ENCODE results near the gene SLC46A1.
A peak's percentile ranks its signal among the peaks of the same experiment; 100 is the strongest.

SLC46A1 gene

DNA sequence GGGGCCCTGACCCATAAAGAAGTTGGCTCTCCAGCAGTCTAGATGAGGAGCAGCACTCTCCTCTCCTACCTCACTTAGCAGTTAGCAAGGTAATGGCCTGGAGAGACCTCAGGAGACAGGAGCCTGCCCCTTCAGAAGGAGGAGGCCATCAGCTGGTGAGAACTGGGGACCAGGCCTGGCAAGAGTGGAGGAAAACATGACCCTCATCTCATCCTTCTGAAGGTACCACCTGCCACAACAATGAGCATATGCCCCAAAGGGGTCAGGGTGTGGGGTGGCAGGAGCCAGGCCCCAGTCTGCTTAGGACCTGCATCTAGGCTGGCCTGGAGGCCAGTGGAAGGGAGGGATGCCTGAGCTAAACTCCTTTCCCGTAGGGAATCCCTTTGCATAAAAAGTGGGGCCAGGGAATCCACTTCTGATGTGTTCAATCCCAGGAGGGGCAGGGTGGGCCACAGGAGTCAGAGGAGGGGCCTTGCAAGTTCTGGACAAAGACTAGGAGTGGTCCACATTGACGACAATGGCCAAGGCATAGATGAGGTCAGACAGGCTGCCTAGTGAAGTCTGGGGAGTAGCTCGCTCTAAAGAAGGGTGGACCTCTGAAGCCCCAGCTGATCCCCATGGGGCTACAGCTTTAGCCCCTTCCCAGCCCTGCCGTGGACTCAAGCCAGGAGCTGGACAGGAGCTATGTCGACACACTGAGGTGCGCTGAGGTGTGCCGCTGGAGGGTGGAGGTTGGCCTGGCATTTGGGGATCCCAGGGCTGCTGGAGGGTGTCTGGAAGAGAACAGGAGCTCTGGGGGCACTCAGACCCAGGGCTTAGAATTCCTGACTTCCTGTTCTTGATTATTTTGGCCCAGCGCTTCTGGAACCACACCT is 42.0 kb downstream of the SLC46A1 start:
- peak overlapping the region; percentile 37 for H3K4me3 ChIP-seq (ENCODE audit: low read depth, low read length)
- H3K9ac ChIP-seq (ENCODE audit: low read length) = no peak overlapping the region

GRCh38 chr17:28363186-28363585 is 42.8 kb downstream of the SLC46A1 start:
- no peaks in the 10 kb centered on the region for H3K79me2 ChIP-seq (ENCODE audit: control insufficient read depth, insufficient read depth, low read length, poor library complexity)
- no peak overlapping the region for H4K12ac ChIP-seq (ENCODE audit: low read depth, low read length)
- H4K91ac ChIP-seq (ENCODE audit: low read depth, low read length) = no peak overlapping the region
- H2AFZ ChIP-seq (ENCODE audit: insufficient read depth, low read length, poor library complexity) = no peak overlapping the region
- no peak overlapping the region for H3K18ac ChIP-seq (ENCODE audit: low read length)
- H3K9me3 ChIP-seq (ENCODE audit: insufficient read depth, low read depth, low read length) = no peaks in the 10 kb centered on the region
- no peak for DNase-seq
- no peak overlapping the region for H3K14ac ChIP-seq (ENCODE audit: low read length)
- no peaks in the 10 kb centered on the region for H3K27me3 ChIP-seq (ENCODE audit: insufficient read depth, low read length)
- no peak overlapping the region for H3K4me2 ChIP-seq (ENCODE audit: low read length)
- no CpG with 5 or more reads among the region's 5 CpGs for whole genome bisulfite sequencing (ENCODE audit: extremely low coverage, insufficient coverage, insufficient read length)
- no peak overlapping the region for H4K8ac ChIP-seq (ENCODE audit: low read depth, low read length)
- H3K36me3 ChIP-seq (ENCODE audit: control insufficient read depth in 1 of 2, insufficient read depth in 2 of 2, low read length in 2 of 2) = peaks cover 25 to 46% of the 10 kb centered on the region in 2 experiments
- no peak overlapping the region for H3K23ac ChIP-seq (ENCODE audit: low read length)
- H3K4ac ChIP-seq (ENCODE audit: low read depth, low read length) = no peak overlapping the region
- no peaks in the 10 kb centered on the region for H3K79me1 ChIP-seq (ENCODE audit: low read length)
- H3K4me3 ChIP-seq (ENCODE audit: low read depth, low read length) = no peak overlapping the region
- no peak overlapping the region for H2BK120ac ChIP-seq (ENCODE audit: insufficient read depth, low read length, poor library complexity)
- H3K9ac ChIP-seq (ENCODE audit: low read length) = no peak overlapping the region
- no peak overlapping the region for H2BK5ac ChIP-seq (ENCODE audit: low read depth, low read length, poor library complexity)
- H3K27ac ChIP-seq (ENCODE audit: low read depth, low read length) = no peak overlapping the region
- H2BK12ac ChIP-seq (ENCODE audit: low read length) = no peak overlapping the region
- peaks cover 0 to 1% of the 10 kb centered on the region in 2 experiments for H3K4me1 ChIP-seq (ENCODE audit: control insufficient read depth in 1 of 2, insufficient read depth in 2 of 2, low read length in 2 of 2)
- H2AK5ac ChIP-seq (ENCODE audit: low read length) = no peak overlapping the region

More for the DNA sequence above, 42.0 kb downstream of the SLC46A1 start:
- H3K23ac ChIP-seq (ENCODE audit: low read length) = no peak overlapping the region
- no peaks in the 10 kb centered on the region for H3K4me1 ChIP-seq (ENCODE audit: control insufficient read depth in 1 of 2, insufficient read depth in 2 of 2, low read length in 2 of 2)
- no peak for DNase-seq
- H3K4ac ChIP-seq (ENCODE audit: low read depth, low read length) = no peak overlapping the region
- no peak overlapping the region for H3K4me2 ChIP-seq (ENCODE audit: low read length)
- no peak overlapping the region for H2AFZ ChIP-seq (ENCODE audit: insufficient read depth, low read length, poor library complexity)
- H4K91ac ChIP-seq (ENCODE audit: low read depth, low read length) = no peak overlapping the region
- no peak overlapping the region for H2BK12ac ChIP-seq (ENCODE audit: low read length)
- no peak overlapping the region for H4K8ac ChIP-seq (ENCODE audit: low read depth, low read length)
- no peak overlapping the region for H4K12ac ChIP-seq (ENCODE audit: low read depth, low read length)
- H2BK120ac ChIP-seq (ENCODE audit: insufficient read depth, low read length, poor library complexity) = no peak overlapping the region
- no peak overlapping the region for H3K18ac ChIP-seq (ENCODE audit: low read length)
- H3K79me1 ChIP-seq (ENCODE audit: low read length) = no peaks in the 10 kb centered on the region
- no peak overlapping the region for H3K14ac ChIP-seq (ENCODE audit: low read length)
- no CpG with 5 or more reads among the region's 8 CpGs for WGBS (ENCODE audit: extremely low coverage, insufficient coverage, insufficient read length)
- no peak overlapping the region for H2AK5ac ChIP-seq (ENCODE audit: low read length)
- H2BK5ac ChIP-seq (ENCODE audit: low read depth, low read length, poor library complexity) = no peak overlapping the region
- no peaks in the 10 kb centered on the region for H3K27me3 ChIP-seq (ENCODE audit: insufficient read depth, low read length)
- H3K36me3 ChIP-seq (ENCODE audit: control insufficient read depth in 1 of 2, insufficient read depth in 2 of 2, low read length in 2 of 2) = peaks cover 25 to 46% of the 10 kb centered on the region in 2 experiments
- no peaks in the 10 kb centered on the region for H3K79me2 ChIP-seq (ENCODE audit: control insufficient read depth, insufficient read depth, low read length, poor library complexity)
- no peak overlapping the region for H3K27ac ChIP-seq (ENCODE audit: low read depth, low read length)
- no peaks in the 10 kb centered on the region for H3K9me3 ChIP-seq (ENCODE audit: insufficient read depth, low read depth, low read length)

DNA sequence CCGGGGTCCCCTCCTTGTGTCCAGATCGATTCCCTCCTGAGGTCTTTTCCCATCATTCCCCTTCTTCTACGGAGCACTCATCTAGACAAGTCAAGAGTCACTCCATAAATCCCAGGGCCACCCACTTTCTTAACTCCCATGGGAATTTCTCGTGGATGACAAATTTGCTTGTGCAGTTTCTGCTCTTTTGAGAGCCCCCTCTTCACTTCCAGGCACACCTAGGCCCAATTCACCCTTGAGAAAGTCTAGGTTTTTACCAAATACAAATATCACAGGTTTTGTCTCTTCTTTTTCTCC is 48.2 kb downstream of the SLC46A1 start:
- Histone ChIP-seq H2AFZ (ENCODE audit: insufficient read depth, low read length, poor library complexity) (peak overlapping the region; percentile 89), H2BK12ac (ENCODE audit: low read length) (no peak overlapping the region), H3K4me3 (ENCODE audit: low read depth, low read length) (peak overlapping the region; percentile 96), H2AK5ac (ENCODE audit: low read length) (peak overlapping the region; percentile 65), H4K12ac (ENCODE audit: low read depth, low read length) (peak overlapping the region; percentile 92), H2BK120ac (ENCODE audit: insufficient read depth, low read length, poor library complexity) (no peak overlapping the region), H3K9me3 (ENCODE audit: insufficient read depth, low read depth, low read length) (no peaks in the 10 kb centered on the region), H3K27ac (ENCODE audit: low read depth, low read length) (no peak overlapping the region), H4K8ac (ENCODE audit: low read depth, low read length) (peak overlapping the region; percentile 99), H2BK5ac (ENCODE audit: low read depth, low read length, poor library complexity) (no peak overlapping the region), H3K36me3 (ENCODE audit: control insufficient read depth in 1 of 2, insufficient read depth in 2 of 2, low read length in 2 of 2) (peaks cover 33 to 43% of the 10 kb centered on the region in 2 experiments), H3K79me1 (ENCODE audit: low read length) (peaks cover 9% of the 10 kb centered on the region), H3K23ac (ENCODE audit: low read length) (no peak overlapping the region), H3K27me3 (ENCODE audit: insufficient read depth, low read length) (no peaks in the 10 kb centered on the region), H3K9ac (ENCODE audit: low read length) (peak overlapping the region; percentile 94), H4K91ac (ENCODE audit: low read depth, low read length) (peak overlapping the region; percentile 88), H3K4me2 (ENCODE audit: low read length) (peak overlapping the region; percentile 81), H3K79me2 (ENCODE audit: control insufficient read depth, insufficient read depth, low read length, poor library complexity) (peaks cover 10% of the 10 kb centered on the region), H3K18ac (ENCODE audit: low read length) (peak overlapping the region; percentile 82), H3K4ac (ENCODE audit: low read depth, low read length) (peak overlapping the region; percentile 75), H3K14ac (ENCODE audit: low read length) (peak overlapping the region; percentile 88), H3K4me1 (ENCODE audit: control insufficient read depth in 1 of 2, insufficient read depth in 2 of 2, low read length in 2 of 2) (peaks cover 0 to 9% of the 10 kb centered on the region in 2 experiments)
- no CpG with 5 or more reads among the region's 4 CpGs for WGBS (ENCODE audit: extremely low coverage, insufficient coverage, insufficient read length)
- no peak for DNase-seq

DNA sequence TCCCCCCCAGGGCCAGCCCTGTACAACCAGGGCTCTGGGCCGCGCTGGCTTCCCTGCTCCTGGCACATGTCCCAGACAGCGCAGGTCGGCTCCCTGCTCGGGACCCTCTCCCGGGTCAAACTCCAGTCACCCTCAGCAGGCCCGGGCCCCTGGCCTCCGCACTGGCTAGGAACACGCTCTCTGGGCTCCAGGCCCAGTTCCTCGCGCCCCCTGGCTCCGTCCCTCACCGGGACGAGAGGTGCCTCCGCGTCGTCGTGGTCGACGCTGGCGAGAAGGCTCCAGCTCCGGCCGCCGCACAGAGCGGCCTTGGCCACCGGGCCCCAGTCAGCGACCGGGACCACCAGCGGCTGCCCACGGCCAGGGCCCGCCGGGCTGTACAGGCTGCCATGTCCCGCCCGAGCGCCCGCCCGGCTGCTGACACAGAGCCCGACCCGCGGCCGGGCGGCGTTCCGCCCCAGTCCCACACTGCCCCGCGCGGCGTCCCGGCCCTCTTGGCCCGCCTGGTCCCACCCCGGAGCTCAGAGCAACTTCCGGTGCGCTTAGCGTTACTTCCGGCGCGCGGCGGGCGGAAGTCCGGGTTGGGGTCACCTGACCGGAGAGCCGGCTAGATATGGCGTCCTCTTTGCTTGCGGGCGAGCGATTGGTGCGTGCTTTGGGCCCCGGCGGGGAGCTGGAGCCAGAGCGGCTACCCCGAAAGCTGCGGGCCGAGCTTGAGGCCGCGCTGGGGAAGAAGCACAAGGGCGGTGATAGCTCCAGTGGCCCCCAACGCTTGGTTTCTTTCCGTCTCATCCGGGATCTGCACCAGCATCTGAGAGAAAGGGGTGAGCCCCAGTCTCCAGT is 48.7 kb downstream of the SLC46A1 start, which contains the start of gene POLDIP2:
POLDIP2 (minus strand) TSS at position 467 of the 840 bp plus-strand sequence; CDS start at position 388, 79 bp downstream.
- Histone ChIP-seq H3K4ac (ENCODE audit: low read depth, low read length) (peak within 1 kb of the TSS; percentile 94), H2BK12ac (ENCODE audit: low read length) (peak within 1 kb of the TSS; percentile 69), H3K79me1 (ENCODE audit: low read length) (peaks cover 9% of the 10 kb centered on the region), H3K23ac (ENCODE audit: low read length) (no peak within 1 kb of the TSS), H3K9me3 (ENCODE audit: insufficient read depth, low read depth, low read length) (no peaks in the 10 kb centered on the region), H3K9ac (ENCODE audit: low read length) (peak within 1 kb of the TSS; percentile 99), H2BK120ac (ENCODE audit: insufficient read depth, low read length, poor library complexity) (peak within 1 kb of the TSS; percentile 74), H3K18ac (ENCODE audit: low read length) (peak within 1 kb of the TSS; percentile 95), H4K8ac (ENCODE audit: low read depth, low read length) (peak within 1 kb of the TSS; percentile 99), H4K12ac (ENCODE audit: low read depth, low read length) (peak within 1 kb of the TSS; percentile 92), H3K27ac (ENCODE audit: low read depth, low read length) (peak within 1 kb of the TSS; percentile 57), H3K79me2 (ENCODE audit: control insufficient read depth, insufficient read depth, low read length, poor library complexity) (peaks cover 10% of the 10 kb centered on the region), H3K4me3 (ENCODE audit: low read depth, low read length) (peak within 1 kb of the TSS; percentile 98), H3K4me2 (ENCODE audit: low read length) (peak within 1 kb of the TSS; percentile 81), H3K14ac (ENCODE audit: low read length) (peak within 1 kb of the TSS; percentile 97), H4K91ac (ENCODE audit: low read depth, low read length) (peak within 1 kb of the TSS; percentile 92), H3K27me3 (ENCODE audit: insufficient read depth, low read length) (no peaks in the 10 kb centered on the region), H2AFZ (ENCODE audit: insufficient read depth, low read length, poor library complexity) (peak within 1 kb of the TSS; percentile 94), H2AK5ac (ENCODE audit: low read length) (peak within 1 kb of the TSS; percentile 84), H3K36me3 (ENCODE audit: control insufficient read depth in 1 of 2, insufficient read depth in 2 of 2, low read length in 2 of 2) (peaks cover 31 to 42% of the 10 kb centered on the region in 2 experiments), H2BK5ac (ENCODE audit: low read depth, low read length, poor library complexity) (peak within 1 kb of the TSS; percentile 76), H3K4me1 (ENCODE audit: control insufficient read depth in 1 of 2, insufficient read depth in 2 of 2, low read length in 2 of 2) (peaks cover 0 to 9% of the 10 kb centered on the region in 2 experiments)
- WGBS (ENCODE audit: extremely low coverage, insufficient coverage, insufficient read length) = no CpG with 5 or more reads among the region's 80 CpGs
- DNase-seq = peak; percentile 93 to 97
